ENCODE data around the gene SPRYD3.

DNA sequence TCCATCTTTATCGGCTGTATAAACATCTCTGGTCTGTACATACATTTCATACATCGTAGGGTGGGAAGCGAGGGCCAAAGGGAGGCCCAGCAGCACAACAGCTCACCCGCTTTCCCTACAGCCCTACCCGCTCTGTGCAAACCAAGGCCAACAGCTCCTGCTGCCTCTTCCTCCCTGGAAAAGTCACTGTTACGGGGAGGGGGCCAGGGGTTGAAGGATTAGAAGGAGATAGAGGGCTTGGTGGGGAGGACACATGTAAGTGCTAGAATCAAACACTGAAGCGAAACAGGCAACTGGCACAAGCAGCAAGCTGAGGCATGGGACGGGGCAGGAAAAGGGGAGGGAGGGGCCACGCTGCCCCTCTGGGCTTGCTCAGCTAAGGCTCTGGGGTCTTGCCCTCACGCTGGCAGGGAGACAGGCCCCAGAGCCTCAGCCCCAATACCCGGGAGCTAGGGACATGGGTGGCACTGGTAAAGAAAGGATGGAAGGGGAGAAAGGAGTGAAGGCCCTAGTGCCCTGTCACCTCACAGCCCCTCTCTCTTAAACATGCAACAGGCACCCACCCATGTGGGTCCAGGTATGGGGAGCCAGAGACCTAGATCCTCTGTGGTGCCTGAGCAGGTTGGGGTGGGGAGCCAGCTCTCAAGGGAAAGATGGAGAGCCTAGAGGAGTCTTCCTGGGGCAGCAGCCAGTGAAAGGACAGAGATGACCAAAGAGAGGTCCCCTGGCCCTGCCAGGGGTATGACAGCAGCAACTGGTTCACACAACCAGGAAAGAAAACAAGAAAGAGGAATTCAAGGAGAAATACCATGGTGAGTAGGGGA, 14.4 kb downstream of the SPRYD3 start:
- no peak for TF ChIP-seq CTCF (IDR thresholded peaks at IDR 0.05)
- peak in 1 of 4 donors; percentile 8 for TF ChIP-seq POLR2A (IDR thresholded peaks at IDR 0.05)
- no peak for TF ChIP-seq EP300 (IDR thresholded peaks at IDR 0.05)
- TF ChIP-seq POLR2AphosphoS5 (IDR thresholded peaks at IDR 0.05): no peak

Data from upper lobe of left lung (tissue), 4 donors.